TTC549 (cell line): ENCODE measurements around the gene PIEZO2.
"Not testable (repeated sequence)": the region's sequence is repeated elsewhere in the genome, so short reads cannot be mapped to it uniquely, and the experiment has no call there.

Source experiments
- FAIRE-seq: peaks from 2 replicates; lab custom pipeline; 2012; peaks lifted over from hg19 to GRCh38; lab: Jason Lieb, UNC

The PIEZO2 gene

DNA sequence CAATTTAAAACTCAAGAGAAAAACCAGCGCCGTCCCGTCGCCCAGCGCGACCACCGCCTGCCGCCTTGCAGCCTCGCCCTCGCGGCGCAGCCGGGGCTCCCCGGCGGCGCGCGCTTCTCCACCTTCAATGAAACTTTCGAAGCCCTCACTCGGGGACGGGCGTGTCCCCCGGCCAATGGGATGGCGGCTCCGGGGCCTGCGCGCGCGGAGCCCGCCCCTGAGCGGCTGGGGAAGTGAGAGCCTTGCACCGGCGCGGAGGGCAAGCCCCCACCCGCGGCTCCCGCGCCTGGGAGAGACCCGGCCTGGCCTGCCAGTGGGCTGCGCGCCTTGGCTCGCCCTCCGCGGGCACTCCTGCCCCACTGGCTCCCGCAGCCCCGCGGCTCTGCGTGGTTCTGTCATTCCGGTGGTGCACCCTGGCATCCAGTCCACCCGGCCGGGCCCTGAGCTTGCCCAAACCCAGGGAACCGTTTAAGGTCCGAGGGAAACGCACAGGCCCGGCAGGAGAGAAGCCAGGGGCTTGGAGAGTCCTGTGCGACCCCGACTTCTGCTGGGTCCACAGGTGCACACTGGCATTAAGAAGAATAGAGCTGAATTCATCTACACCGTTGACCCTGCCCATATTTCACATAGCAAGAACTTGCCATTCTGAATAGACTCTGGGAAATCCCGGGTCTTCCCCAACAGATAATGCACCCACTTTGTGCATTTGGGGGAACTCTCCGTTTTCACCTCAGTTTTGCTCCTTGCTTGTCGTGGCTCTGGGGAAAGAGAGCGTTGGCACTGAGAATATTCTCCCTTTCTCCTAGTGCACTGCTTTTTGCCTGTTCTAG is at the start of gene PIEZO2:
Gene PIEZO2, minus strand, starts transcription at position 129 of the 830 bp plus-strand sequence. CDS start 981 bp downstream, outside the sequence.
- no peak for FAIRE-seq

DNA sequence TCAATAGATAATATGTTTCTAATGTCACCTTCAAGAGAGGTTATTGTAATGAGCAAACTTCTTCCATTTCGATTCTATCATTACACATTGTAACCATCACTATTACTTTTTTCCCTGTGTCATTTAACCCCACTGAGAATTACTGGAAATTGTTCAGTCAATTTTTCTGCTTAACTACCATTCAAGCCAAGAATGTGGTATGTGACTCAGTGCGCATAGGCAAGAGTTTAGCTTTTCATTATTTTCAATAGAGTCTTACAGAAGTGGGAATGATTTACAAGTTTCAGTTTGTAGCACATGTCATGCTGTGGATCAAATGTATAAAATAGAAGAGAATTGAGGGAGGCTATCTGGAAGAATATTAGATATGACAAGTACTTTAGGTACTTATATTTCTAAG is 34.3 kb upstream of the PIEZO2 start:
- no peak for FAIRE-seq

DNA sequence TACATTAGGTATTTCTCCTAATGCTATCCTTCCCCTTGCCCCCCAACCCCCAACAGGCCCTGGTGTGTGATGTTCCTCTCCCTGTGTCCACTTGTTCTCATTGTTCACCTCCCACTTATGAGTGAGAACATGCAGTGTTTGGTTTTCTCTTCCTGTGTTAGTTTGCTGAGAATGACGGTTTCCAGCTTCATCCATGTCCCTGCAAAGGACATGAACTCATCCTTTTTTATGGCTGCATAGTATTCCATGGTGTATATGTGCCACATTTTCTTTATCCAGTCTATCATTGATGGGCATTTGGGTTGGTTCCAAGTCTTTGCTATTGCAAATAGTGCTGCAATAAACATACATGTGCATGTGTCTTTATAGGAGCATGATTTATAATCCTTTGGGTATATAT is 32.3 kb upstream of the PIEZO2 start:
- FAIRE-seq = not testable (repeated sequence)

DNA sequence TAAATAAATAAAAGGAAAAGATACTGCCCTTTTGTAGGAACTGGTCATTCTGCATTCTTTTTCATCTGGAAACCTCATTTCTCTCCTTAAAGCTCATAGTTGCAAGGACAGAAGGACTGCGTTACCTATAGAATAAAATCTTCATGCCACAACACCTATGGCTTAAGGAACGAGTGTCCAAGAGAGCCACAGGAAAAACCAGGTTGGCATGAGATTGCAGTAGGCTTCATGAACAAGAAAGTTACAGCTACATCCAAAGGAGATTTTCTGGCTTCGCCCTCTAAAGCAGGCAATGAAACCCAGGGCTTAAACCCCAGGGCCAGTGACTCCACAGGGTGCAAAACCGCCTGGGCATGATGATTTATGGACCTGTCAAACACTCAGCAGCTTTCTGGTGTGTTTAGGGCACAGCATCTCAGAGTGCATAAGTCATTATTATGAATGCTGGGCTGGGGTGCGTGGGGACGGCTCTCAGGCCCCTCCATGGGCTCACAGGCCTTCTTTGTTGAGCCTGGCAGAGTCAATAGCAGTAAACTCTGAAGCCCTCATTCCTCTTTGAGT is 30.7 kb upstream of the PIEZO2 start:
- no peak for FAIRE-seq

DNA sequence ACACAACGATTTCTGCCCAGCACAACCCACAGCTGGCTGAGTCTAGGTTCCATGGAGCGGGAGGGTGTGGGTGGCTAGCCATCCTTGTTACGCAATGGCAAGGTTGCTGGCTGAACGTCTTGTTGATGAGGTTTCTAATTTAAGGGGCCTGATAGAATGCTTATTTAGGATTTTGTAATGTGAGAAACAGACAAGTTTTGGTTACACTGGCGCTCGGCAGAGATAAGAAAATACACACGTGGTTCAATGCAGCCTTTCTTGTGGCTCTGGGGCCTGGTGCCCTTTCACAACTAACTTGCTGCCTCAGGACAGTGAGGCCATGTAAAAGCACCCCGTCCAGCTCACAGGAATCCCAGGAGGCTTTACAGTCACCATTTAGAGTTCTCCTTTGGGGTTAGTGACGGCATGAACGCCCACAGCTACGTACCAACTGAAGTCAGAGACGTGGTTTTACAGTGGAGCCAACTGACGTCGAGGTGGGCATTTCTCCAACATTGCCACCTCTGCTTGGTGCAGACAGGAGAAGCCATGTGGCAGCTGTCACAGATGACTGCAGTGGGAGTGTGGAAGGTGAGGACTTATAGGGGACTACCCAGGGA is 29.7 kb upstream of the PIEZO2 start:
- FAIRE-seq = no peak

DNA sequence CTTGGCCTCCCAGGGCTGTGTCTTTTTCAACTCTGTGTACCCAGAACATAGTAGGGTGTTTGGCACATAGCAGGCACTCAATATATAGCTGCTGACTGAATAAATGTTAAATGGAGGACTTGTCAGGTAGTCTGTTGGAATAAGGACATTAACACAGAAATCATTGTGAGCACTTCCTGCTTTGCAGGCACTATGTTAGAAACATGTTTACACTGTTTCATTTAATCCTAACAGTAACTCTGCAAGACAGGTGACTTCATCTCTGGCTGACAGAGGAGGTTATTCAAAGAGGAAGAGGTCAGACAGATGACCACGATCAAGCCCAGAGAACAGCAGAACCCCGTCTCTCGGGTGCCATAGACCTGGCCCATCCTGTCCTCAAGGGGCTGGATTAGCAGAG is 28.0 kb upstream of the PIEZO2 start:
- FAIRE-seq = no peak

DNA sequence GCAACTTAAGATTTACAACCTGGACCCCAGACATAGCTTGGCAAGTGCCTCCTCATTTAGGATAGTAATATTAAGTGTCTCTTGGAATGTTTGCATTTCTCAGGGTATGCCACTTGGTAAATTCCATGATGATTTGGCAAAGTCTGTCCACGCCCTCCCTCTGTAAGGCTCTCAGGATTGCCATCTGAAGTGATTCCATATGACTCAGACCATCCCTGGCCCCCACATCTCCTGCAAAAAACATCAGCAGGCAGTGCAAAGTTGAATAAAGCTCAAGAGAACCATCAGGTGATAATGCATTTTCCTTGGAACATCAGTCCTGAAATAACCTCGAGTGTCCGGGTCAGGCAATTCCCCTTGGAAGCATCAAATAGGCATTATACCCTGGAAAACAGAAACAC is 27.1 kb upstream of the PIEZO2 start:
- no peak for FAIRE-seq

DNA sequence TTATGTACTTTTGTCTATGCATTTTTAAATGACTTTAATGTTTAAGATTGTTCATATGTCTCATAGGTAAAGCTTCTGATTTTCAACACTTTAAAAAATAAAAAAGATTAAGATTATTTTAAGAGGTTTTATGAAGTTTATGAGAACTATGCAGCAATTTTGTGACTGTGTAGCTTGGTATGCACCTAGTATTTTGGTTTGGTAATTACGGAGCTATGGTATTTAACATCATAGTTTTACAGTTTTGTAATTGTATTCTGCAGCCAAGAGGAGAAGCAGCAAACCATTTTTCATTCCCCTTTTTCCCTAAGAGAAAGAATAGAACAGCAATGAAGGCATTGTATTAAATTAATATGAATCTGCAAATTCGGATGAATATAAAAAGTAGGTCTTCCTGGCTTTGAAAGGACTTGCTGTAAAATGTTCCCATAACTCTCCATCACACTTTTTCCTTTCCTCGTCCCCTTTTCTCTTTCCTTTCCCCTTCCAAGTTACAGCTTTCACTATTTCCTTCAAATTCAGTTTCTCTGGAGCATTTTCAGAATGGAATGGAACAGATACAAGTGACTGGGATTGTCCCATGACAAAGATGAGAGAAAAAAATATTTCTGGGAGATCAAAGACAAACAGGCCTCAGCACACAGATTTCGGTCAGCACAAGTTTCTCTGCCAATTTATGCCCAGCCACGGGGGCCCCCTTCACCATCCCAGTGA is 26.1 kb upstream of the PIEZO2 start:
- FAIRE-seq = no peak

DNA sequence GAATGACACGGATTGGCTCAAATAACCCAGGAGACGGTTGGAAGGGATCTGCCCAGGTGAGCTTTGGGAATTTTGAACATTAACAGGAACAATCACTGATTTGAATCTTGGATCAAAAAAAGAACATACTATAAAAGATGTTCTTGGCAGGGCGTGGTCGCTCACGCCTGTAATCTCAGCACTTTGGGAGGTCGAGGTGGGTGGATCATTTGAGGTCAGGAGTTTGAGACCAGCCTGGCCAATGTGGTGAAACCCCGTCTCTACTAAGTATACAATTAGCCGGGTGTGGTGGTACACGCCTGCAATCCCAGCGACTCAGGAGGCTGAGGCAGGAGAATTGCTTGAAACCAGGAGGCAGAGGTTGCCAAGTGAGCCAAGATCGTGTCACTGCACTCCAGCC is 24.8 kb upstream of the PIEZO2 start:
- FAIRE-seq = not testable (repeated sequence)

DNA sequence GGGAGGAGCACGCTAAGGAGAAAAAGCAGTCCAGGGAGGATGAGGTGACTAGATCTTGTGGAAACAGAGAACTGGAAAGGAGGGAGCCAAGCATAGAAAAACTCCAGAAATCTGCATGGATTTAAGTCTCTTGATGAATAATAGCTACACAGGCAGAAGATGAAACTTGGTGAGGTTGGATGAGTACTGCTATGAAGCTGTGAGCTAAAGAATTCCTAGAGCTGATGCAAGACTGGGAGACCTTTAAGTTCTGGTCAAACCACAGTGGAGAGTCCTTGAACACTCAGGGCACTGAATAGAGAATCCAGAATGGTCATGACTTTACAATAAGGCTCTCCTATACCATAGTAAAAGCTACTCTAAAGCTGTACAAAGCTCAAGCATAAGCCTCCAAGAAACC is 18.4 kb upstream of the PIEZO2 start:
- FAIRE-seq = no peak

DNA sequence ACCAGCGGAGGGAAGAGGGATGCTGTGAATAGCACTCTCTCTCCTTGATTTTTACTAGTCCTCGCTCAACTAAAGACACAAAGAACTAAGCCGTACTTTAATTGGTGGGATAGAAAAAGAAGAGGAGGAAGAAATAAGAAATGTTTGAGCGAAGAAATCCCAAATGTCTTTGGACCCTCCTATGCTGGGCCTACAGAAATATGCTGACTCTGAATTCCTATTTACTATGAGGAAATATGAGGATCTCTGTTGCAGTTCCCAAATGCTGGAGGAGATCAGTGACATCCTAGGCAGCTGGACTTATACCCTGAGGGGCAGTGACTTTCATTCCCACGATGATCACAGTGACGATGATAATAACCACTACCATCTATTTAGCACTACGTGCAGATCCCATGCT is 16.6 kb upstream of the PIEZO2 start:
- no peak for FAIRE-seq

DNA sequence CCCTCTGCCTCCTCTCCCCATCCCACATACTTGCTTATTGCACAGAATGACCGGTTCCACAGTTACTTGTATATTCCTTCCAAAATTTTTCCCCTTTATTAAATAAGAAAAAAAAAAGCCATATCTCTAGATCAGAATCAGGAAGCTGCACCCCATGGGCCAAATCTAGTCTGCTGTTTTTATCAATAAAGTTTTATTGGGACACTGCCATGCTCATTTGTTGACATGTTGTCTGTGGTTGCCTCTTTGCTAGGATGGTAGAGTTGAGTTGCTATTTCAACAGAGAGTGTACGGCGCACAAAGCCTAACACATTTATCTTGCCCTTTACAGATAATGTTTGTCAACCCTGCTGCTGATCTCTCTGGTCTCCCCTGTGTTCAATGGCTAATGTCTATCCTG is 15.8 kb upstream of the PIEZO2 start:
- no peak for FAIRE-seq

DNA sequence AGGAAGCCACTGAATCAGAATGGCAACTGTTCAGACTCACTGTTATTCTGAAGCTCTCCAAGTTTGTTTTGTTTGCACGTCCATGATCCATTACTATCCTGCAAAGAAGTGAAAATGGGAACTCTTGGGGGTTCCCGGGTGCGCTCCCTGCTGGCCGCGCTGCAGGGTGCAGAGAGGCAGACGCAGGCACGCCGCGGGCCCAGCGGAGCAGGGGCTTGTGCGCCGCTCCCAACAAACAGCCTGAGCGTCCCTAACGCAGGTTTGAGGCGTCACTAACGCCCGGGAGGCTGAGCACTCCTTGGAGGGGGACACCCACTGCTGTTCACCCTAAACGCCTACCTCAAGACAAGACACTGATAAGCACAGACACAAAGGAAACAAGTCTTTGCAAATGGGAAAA is 14.3 kb upstream of the PIEZO2 start:
- FAIRE-seq = no peak

DNA sequence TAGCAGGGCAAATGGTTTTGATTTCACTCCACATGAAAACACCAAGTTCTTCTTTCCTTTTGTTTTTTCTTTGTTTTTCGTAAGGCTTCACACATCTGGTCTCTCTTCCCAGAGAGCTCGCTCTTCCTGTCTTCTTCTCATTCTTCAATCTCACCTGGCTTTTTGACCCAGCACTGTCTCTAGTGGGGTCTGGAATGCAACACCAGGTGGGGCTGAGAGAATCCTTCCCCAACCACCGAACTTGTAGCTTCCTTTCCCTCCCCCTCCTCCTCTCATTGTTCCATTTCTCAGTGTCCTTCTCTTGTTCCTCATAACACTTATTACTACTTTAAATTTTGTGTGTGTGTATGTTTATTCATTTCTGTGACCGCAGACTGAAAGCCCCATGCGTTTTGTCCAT is 13.5 kb upstream of the PIEZO2 start:
- FAIRE-seq = no peak

DNA sequence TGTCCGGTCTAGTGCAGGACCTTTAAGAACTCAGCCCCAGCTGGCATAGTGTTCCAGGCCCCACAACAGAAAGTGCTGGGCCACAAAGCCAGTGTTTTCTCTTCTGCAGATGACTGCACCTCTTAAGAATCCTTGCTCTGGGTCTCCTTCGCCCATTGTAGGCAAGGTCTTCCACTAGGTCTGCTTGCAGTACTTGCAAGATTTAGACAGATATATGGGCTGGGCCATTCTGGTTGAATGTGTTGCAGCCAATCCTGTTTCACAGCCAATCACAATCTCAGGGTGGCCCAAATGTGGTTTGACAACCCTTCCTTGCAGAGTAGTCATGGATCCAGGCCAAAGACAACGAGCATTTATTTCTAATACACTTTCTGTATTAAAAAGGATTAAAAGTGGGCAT is 13.1 kb upstream of the PIEZO2 start:
- no peak for FAIRE-seq

DNA sequence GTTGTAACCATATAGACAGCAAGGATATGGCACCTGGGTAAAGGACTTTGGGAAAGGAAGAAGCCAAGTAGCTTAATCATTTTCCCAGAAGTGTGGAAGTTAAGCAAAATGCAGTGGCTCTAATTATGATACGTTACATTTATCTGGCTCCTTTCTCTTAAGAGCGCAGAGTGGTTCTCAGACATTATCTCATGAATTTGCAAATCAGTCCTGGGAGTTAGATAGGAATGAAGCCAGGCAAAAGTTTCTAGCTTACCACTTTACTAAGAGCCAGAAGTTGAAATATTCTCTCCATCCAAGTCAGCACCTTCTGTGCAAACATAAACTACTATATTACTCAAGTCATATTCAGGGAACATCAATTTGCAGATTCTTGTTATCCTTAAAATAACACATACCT is 10.9 kb upstream of the PIEZO2 start:
- no peak for FAIRE-seq

DNA sequence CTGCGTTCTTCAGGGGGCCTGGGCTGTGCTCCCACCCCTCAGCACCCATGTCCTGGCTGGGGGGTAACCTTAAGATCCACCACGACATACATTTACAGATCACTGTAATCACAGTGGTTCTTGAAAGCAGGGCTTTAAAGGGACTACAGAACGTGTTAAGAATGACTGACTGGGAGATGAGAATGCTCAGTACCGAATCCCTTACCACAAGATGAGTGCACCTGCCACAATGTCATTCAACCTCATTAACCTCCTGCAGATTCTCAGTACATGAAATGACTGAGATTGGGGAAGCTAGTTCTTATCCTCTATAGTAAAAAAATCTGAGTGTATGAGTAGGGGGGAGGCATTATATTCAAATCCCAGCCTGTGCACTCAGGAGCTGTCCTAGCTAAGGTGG is 10.5 kb upstream of the PIEZO2 start:
- FAIRE-seq = no peak

DNA sequence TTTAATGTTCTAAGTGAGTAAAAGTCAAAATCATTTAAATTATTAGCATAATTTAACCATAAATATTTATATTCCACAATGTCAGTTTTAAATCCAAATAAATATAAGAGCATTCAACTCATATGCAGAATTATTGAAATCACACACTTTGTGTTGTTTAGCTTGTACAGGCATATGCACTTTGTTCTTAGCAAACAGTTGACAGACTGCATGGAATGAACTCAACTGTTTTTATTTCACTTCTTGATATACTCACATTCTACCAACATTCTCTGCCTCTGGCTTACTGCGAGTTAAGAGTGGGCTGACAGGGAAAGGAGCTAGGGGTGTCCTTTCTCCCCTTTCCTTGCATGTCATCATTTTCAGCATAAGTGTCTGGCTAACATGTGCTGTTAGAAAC is 7.6 kb upstream of the PIEZO2 start:
- FAIRE-seq = no peak

DNA sequence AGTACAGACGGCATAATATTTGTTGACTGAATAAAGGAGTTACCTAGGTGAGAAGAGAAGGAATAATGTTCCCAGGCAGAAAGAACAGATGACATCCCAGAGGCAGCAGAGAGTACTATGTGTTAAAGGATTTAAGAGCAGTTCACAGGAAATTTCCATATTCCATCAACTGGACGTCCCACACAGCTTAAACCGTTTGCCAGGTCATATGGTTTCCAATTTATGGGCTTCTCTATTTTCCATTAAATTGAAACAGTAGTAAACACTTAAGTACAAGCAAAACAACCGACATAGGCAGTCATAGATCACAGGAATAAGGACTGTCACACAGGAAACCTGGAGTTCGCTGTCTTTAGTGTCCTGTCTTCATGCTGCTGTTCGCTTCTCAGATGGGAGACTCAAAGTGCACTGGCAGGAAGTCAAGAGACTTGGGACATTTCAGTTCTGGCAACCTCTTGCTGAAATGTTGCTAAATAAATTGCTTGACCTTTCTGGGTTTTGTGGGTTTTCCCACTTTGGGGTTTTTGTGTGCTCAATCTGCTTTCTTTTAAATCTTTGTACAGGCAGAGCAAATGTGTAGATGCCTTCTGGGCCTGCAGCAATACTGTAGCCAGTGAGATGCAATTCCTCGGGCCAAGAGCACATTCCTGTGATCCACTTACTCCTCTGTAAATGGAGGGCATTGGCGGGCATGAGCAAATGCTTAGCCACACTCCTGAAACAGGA is 5.8 kb upstream of the PIEZO2 start:
- FAIRE-seq = no peak

DNA sequence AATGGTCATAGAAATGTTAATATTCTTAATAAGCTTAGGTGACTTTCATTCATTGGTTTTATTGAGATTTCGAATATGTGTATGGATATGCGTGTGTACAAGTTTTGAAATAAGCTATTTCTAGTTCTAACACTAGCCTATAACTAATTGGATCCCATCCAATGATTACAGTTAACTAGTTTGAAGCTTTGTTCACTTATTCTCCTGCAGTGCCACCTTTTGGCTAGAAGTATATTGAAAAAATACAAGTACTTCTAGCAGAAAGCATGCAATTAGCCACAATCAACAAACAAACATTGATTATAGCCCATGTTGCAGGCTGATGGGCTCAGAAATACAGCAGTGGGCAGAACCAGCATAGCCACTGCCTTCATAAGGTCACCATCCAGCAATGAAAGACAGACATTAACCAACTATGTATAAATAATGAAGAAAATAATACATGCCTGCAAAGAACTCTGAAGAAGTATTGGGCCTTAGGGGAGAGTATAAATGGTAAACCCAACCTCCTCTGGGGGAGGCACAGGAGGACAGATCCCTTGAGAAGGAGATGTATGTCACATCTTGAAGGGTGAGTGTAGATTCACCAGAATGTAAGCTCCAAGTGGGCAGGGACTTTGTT is 5.1 kb upstream of the PIEZO2 start:
- no peak for FAIRE-seq

DNA sequence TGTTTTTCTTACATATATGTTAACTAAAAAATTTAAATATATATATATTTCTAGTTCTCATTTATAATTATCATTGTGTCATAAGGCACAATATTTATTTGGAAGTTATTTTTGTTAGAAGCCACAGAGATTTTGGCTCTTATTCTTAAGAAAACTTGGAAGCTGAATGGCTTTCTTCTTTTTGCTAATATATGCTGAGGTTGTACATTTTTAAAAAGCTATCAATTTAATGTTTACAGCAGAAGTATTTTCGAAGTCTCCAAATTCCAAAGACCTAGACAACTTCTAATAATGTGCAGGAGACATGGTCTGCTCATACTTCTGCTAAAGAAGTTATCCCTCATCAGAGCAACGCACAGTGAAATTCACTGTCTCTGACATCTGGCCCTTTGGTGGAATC is 3.7 kb upstream of the PIEZO2 start:
- no peak for FAIRE-seq

DNA sequence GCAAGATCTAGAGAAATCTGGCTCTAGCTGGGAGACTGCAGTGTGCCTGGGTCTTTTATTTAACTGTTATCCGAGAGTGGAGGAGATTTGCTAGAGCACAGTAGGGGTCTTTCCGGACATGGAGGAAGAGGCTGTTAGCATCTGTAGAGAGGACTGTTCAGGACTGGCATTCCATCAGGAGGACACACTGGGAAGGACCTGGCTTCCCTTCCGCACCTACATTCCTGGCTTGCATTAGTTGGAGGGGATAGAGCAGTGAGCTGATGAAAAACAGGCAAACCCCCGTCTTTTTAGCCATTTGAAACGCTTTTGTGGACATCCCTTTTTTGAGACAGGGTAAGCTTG is 874 bp upstream of the PIEZO2 start:
- FAIRE-seq = no peak
